Nephron (organoid): Measurements from ENCODE around the gene PITX1.
A peak's percentile ranks its signal among the peaks of the same experiment; 100 is the strongest.
"Not testable (repeated sequence)": the region's sequence is repeated elsewhere in the genome, so short reads cannot be mapped to it uniquely, and the experiment has no call there.

Experiments
- H3K27ac Mint-ChIP-seq, 3 experiments: 2 replicates each; pipeline ENCODE4 v1.8.0; 2020; ENCODE audit warnings: mixed read lengths in 3 of 3, mild to moderate bottlenecking in 2 of 3, moderate library complexity in 1 of 3
- H3K27me3 Mint-ChIP-seq: 2 replicates; pipeline ENCODE4 v1.8.0; 2021; ENCODE audit warnings: low read depth, mild to moderate bottlenecking, moderate library complexity, mixed read lengths
- H3K36me3 Mint-ChIP-seq: 2 replicates; pipeline ENCODE4 v1.8.0; 2020; ENCODE audit warnings: low read depth, mixed read lengths
- H3K4me1 Mint-ChIP-seq: 2 replicates; pipeline ENCODE4 v1.8.0; 2020; ENCODE audit warnings: mixed read lengths
- H3K4me3 Mint-ChIP-seq, 3 experiments: 2 replicates each; pipeline ENCODE4 v1.8.0; 2020; ENCODE audit warnings: mild to moderate bottlenecking in 3 of 3, mixed read lengths in 3 of 3, moderate library complexity in 2 of 3
- H3K9me3 Mint-ChIP-seq: 2 replicates; pipeline ENCODE4 v1.8.0; 2020; ENCODE audit warnings: mixed read lengths
- TF ChIP-seq, protein P1 (sequence below), 3 experiments: fragments of 200-600 bp; sonication (generic); IDR thresholded peaks; one replicate each; pipeline ENCODE4 v1.5.0; 2021; ENCODE audit warnings: antibody characterized with exemption in 3 of 3; ENCODE audit not compliant: unreplicated experiment in 3 of 3

The PITX1 gene

DNA sequence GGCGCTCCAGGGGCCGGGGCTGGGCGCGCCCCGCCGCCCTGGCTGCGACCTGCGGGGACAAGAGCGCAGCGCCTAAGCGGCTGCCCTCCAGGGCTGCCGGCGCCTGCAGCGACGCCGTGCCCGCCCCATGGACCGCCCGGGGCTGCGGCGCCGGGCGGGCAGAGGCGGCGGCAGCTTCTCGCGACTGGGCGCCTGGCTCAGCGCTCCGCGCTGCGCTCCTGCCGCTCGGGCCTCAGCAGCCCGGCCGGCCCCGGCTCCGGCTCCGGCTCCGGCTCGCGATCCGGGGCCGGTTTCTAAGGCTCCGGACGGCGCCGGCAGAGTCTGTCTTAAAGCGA lies at the start of gene PITX1:
Gene PITX1 (minus strand): TSS at position 328 of the 335 bp plus-strand sequence. CDS start 347 bp downstream, outside the sequence.
- TF ChIP-seq, protein P1, sequence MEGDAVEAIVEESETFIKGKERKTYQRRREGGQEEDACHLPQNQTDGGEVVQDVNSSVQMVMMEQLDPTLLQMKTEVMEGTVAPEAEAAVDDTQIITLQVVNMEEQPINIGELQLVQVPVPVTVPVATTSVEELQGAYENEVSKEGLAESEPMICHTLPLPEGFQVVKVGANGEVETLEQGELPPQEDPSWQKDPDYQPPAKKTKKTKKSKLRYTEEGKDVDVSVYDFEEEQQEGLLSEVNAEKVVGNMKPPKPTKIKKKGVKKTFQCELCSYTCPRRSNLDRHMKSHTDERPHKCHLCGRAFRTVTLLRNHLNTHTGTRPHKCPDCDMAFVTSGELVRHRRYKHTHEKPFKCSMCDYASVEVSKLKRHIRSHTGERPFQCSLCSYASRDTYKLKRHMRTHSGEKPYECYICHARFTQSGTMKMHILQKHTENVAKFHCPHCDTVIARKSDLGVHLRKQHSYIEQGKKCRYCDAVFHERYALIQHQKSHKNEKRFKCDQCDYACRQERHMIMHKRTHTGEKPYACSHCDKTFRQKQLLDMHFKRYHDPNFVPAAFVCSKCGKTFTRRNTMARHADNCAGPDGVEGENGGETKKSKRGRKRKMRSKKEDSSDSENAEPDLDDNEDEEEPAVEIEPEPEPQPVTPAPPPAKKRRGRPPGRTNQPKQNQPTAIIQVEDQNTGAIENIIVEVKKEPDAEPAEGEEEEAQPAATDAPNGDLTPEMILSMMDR (IDR thresholded peaks at IDR 0.05; ENCODE audit: unreplicated experiment in 3 of 3), result no peak
- Mint-ChIP-seq H3K4me1 (peaks cover 28% of the 10 kb centered on the region), H3K4me3 (peak within 1 kb of the TSS; percentile 85 to 90 (median 88)), H3K36me3 (peaks cover 4% of the 10 kb centered on the region), H3K27me3 (peaks cover 94% of the 10 kb centered on the region), H3K9me3 (peaks cover 3% of the 10 kb centered on the region), H3K27ac (peak within 1 kb of the TSS in 2 of 3 experiments; percentile 9 to 65)

DNA sequence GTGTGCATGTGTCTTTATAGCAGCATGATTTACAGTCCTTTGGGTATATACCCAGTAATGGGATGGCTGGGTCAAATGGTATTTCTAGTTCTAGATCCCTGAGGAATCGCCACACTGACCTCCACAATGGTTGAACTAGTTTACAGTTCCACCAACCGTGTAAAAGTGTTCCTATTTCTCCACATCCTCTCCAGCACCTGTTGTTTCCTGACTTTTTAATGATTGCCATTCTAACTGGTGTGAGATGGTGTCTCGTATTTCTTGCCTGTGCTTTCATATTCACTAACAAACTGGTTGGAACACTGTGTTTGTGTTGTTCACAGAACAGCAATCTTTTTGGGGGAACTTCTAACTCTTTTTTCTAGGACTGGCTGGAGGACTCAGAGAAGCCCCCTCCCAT lies 49.3 kb upstream of the PITX1 start:
- not testable (repeated sequence) for H3K36me3 Mint-ChIP-seq, H3K4me3 Mint-ChIP-seq, H3K27ac Mint-ChIP-seq, H3K4me1 Mint-ChIP-seq
- peaks cover 27% of the 10 kb centered on the region for H3K27me3 Mint-ChIP-seq
- H3K9me3 Mint-ChIP-seq, result peaks cover 35% of the 10 kb centered on the region

- TF ChIP-seq, protein P1 (IDR thresholded peaks at IDR 0.05; ENCODE audit: unreplicated experiment in 3 of 3), result no peak
- no peaks in the 10 kb centered on the region for H3K4me1 Mint-ChIP-seq
- no peak overlapping the region for H3K27ac Mint-ChIP-seq
- H3K9me3 Mint-ChIP-seq, result peaks cover 35% of the 10 kb centered on the region
- H3K27me3 Mint-ChIP-seq, result peaks cover 22% of the 10 kb centered on the region
- no peaks in the 10 kb centered on the region for H3K36me3 Mint-ChIP-seq
- H3K4me3 Mint-ChIP-seq, result no peak overlapping the region
Measured at GRCh38 chr5:135081240-135081639, 47.2 kb upstream of the PITX1 start.

- Mint-ChIP-seq H3K4me1 (no peaks in the 10 kb centered on the region), H3K27me3 (peaks cover 24% of the 10 kb centered on the region), H3K4me3 (no peak overlapping the region), H3K36me3 (no peaks in the 10 kb centered on the region), H3K27ac (no peak overlapping the region), H3K9me3 (peaks cover 35% of the 10 kb centered on the region)
- TF ChIP-seq, protein P1 (IDR thresholded peaks at IDR 0.05; ENCODE audit: unreplicated experiment in 3 of 3), result no peak
Measured at GRCh38 chr5:135079760-135080159, 45.7 kb upstream of the PITX1 start.

- no peaks in the 10 kb centered on the region for H3K36me3 Mint-ChIP-seq
- no peak overlapping the region for H3K4me3 Mint-ChIP-seq
- TF ChIP-seq, protein P1 (IDR thresholded peaks at IDR 0.05; ENCODE audit: unreplicated experiment in 3 of 3), result no peak
- H3K27me3 Mint-ChIP-seq, result peaks cover 23% of the 10 kb centered on the region
- no peaks in the 10 kb centered on the region for H3K4me1 Mint-ChIP-seq
- H3K9me3 Mint-ChIP-seq, result peaks cover 31% of the 10 kb centered on the region
- no peak overlapping the region for H3K27ac Mint-ChIP-seq
Measured at GRCh38 chr5:135079099-135079681, 45.2 kb upstream of the PITX1 start.

DNA sequence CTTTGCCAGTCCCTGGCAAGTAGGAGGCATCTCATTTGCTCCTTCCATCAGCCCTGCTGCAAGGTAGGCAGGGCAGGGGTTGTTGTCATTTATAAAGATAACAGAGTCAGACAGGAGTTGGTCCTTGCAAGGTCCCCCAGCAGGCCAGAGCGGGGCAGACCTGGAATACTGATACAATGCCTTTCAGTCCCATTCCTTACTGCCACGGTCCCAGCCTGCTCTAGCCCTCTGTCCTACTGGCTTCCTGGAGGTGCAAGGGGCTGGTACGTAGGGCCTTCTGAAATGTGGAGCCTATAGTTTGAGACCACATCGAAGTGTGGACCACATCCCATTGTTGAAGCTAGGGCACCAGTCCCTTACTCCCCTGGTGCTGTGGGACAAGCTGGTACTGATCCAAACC lies 42.8 kb upstream of the PITX1 start:
- no peak overlapping the region for H3K4me3 Mint-ChIP-seq
- TF ChIP-seq, protein P1 (IDR thresholded peaks at IDR 0.05; ENCODE audit: unreplicated experiment in 3 of 3), result no peak
- H3K9me3 Mint-ChIP-seq, result peaks cover 14% of the 10 kb centered on the region
- H3K27me3 Mint-ChIP-seq, result peaks cover 44% of the 10 kb centered on the region
- H3K36me3 Mint-ChIP-seq, result no peaks in the 10 kb centered on the region
- peaks cover 7% of the 10 kb centered on the region for H3K4me1 Mint-ChIP-seq
- no peak overlapping the region for H3K27ac Mint-ChIP-seq
